SK-MEL-5 (cell line): ENCODE results near the gene UGCG. TPM values are rescaled to one million over a fixed set of nuclear protein-coding genes. Genes with fewer than 3 reads are reported as not detected.

ENCODE experiments used
- DNase-seq: peaks from one replicate; pipeline ENCODE4 v3.0.0-alpha.2; 2016; ENCODE audit warnings: low read depth, low spot score
- in situ Hi-C: cut with HindIII; loops from 2 replicates; pipeline ENCODE4 v1.10.0; 2016; ENCODE audit warnings: low sequenced_read_pairs, high pct_unique_total_duplicates, low pct_unique_long_range_greater_than_20kb
- total RNA-seq: library from RNA; depleted of rRNA; stranded (reverse); fragments of >200 nt; shearing (Covaris generic); gene quantifications from 2 replicates; pipeline ENCODE4 v1.2.3, GENCODE V29; 2014

UGCG gene
- total RNA-seq, 1 experiment from 2014 or later: 329 TPM

DNA sequence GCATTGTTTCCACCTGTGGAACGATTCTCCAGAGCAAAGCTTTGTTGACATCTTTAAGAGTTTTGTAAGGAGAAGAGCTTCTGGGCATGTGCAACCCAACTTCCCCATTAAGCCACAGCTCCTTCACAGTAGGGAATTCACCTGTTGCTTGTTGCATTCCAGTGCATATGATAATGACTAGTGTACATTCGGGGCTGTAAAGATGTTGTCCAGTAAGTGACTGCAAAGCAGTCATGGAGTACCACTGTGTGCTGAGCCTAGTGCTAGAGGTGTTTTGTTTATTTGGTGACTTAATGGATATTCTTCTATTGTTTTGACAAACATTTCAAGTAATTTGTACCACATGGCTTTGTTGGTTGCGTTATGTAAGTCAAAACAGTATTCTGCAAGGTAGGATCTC, 12.8 kb downstream of the UGCG start:
- in situ Hi-C loops: no loop called here
- DNase-seq: peak; percentile 7

DNA sequence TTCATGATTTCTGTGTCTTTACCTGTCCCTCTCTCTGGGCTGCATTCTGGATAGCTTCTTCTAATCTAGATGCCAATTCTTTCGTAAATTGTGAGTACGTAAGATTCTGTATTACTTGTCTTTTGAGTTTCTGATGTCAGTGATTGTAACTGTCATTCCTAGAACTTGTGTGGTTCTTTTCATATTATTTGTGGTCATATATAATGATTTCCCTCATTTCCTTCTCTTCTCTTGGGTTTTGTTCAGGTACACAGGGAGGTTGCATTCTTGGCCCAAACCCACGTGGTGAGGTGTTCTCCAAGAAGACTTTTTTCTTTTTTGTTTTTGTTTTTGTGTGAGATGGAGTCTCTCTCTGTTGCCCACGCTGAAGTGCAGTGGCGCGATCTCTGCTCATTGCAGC, 13.8 kb downstream of the UGCG start:
- DNase-seq: no peak
- in situ Hi-C loops: no loop called here

DNA sequence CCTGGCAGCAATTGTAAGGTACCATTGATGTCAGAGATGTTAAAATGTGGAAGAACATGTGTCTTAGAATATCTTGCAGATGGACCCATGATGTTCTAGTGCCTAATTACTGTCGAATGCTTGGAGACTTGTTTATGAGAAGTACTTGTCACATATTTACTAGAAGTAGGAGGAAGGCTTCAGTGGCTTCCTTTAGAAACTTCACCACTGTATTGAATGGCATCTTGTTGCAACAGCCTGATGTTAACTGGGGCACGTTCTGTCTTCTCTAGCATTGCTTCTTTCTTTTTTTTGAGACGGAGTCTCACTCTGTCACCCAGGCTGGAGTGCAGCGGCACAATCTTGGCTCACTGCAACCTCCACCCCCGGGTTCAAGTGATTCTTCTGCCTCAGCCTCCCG, 16.5 kb downstream of the UGCG start:
- no peak for DNase-seq
- in situ Hi-C loops: no loop called here

DNA sequence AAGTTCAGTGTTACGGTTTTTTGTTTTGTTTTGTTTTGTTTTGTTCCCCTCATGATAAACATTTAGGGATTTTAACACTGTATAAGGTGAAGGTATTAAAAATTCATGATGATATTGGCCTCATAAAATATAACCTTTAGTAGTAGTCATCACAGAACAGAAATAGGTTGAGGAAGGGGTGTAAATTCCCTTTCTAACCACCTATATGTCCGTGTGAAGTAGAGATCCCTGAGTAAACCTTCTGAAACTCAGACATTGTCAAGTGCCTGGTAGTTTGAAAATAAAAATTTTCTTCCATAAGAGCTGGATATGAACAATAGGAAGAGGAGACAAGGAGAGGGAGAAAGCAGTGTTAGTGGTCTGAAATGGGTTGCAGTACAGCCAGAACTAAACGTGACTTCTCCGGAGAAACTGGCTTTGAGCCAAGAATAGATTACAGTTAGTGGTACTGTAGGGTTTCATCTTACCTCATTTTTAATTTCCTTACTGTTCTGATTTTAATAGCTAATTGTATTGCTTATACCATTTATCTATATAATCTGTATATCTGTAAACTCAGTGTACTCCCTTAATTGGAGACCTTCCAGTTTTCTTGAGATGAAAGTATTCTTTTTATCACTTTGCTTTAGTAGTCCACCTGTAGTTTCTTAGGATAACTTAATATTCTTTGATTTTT, 18.3 kb downstream of the UGCG start:
- in situ Hi-C loops: no loop called here

DNA sequence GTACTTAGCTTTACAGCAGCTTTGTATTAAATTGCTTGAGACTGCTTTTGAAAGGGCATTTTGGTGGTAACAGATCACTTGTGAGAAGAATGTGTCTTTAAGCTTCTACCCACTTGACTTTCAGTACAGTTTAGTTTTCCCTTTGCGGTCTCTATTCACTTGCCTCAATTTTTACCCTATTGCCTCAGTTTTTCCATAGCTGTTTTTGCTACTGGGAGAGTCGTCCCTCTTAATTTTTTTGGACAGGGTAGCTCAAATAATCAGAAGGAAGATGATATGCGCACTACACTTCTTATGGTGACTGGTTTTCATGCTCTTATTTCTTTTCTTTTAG, 18.8 kb downstream of the UGCG start:
- in situ Hi-C loops: no loop called here
- no peak for DNase-seq

More for the DNA sequence above, 18.3 kb downstream of the UGCG start:
- DNase-seq: peak; percentile 67

DNA sequence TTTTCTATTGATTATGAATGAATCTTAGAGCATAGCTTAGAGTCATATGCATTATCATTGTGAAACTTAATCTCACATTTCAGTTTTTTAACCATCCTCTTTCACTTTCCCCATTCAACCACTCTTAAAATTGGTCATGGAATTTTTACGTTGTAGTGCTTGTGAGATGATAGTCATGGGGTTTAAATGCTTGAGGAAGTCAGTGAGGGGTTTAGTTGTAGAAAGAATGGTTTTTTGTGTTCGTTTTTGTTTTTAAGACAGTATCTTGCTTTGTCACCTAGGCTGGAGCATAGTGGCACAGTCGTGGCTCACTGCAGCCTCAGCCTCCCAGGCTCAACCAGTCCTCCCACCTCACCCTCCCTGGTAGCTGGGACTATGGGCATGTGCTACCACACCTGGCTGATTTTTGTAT, 19.6 kb downstream of the UGCG start:
- DNase-seq: peak; percentile 93
- in situ Hi-C loops: no loop called here

DNA sequence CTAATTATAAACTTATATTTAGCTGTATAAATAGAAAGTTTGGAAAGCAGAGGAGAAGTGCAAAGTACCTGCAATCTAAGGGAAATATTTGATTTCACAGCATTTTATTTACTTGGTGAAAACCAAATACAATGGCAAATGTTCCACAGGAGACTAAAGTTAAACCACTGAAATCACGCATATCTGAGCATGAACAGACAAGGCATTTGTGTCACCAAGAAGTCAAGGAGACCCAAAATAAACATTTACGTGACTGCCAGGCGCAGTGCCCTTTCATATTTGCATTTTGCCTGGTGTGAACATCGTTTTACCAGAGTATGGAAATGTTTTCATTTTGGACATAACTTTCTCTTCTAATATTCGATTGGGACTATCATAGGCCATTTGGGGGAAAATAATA, 20.6 kb downstream of the UGCG start:
- DNase-seq: no peak
- in situ Hi-C loops: no loop called here

DNA sequence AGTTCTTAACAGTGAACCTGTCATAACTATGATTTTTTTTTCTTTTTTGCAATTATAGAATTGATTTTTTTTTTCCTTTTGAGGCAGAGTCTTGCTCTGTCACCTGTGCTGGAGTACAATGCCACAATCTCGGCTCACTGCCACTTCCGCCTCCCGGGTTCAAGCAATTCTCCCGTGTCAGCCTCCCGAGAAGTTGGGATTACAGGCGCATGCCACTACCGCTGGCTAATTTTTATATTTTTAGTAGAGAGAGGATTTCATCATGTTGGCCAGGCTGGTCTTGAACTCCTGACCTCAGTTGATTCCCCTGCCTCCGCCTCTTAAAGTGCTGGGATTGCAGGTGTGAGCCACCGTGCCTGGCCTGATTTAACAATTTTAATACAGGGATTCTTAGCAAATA, 21.4 kb downstream of the UGCG start:
- no peak for DNase-seq
- in situ Hi-C loops: no loop called here

DNA sequence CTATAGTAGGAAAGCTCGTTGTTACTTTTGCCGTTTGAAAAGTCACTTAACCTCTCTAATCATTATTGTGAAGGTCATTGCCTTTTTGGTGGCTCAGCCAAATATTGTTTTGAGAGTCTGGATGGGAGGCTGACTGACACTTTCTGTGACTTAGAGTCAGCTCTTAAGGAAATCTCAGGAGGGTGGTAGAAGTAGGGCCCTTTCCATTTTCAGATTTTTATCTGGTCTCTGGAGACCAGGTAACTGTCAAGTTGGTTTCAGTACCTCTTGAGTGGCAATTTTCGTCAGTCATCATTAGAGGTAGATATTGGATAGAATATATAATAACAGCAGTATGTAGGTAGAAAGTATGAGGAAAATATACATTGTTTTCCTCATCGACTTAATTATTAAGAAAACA, 23.3 kb downstream of the UGCG start:
- no peak for DNase-seq
- in situ Hi-C loops: no loop called here

DNA sequence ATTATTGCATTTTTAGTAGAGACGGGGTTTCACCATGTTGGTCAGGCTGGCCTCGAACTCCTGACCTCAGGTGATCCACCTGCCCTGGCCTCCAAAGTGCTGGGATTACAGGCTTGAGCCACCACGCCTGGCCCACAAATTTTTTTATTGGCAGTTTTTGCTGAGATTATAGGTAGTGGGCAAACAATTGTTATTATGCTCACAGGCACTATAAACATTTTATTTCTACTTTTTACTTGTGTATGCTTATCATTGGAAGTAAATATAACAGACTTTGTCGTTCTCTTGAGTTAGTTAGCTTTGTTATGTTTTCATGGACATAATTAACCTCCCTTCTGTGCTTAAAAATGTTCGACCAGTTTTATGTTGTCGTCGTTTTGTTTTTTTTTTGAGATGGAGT, 23.9 kb downstream of the UGCG start:
- DNase-seq: no peak
- in situ Hi-C loops: no loop called here

DNA sequence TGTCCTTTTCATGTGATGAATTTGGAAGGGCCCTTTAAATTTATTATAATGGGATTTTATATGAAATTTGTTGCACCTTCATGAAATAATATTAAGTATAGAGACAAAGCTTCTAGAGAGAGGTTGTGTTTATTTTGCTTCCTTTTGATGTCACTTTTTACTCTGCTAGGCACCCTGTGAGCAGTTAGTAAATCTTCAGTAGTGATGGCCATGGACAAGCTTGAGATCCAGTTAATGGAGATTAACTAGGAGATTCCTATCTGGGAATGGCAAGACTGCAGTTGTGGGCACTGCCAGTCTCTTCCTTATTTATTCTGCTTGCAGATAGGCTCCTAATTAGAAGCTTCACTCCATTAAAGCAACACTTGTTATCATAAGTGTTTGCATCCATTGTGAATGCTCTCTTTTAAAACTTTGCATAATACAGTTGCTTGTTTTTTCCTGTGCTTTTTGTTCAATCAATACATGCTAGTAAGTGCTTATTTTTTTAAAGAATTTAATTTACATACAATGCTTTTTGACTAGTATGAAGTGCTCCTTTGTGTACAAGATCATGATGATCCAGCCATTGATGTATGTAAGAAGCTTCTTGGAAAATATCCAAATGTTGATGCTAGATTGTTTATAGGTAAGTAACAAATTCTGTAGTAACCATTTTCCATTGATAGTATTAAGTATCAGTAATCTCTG, 25.9 kb downstream of the UGCG start:
- DNase-seq: peak; percentile 56
- in situ Hi-C loops: no loop called here

DNA sequence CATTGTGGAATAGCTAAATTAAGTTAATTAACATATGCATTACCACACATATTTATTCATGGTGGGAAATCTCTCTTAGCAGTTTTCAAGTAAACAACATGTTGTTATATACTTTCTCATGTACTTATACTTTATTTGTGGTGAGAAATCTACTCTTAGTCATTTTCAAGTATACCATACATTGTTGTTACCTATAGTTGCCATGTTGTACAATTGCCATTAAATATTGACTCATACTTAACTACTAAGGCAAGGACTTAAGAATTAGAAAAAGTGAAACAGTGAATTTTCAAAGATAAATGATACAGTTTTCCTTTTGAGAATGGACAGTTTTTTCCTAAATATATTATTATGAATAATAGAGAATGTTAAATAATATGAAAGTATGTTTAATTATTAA, 27.7 kb downstream of the UGCG start:
- in situ Hi-C loops: no loop called here
- no peak for DNase-seq

DNA sequence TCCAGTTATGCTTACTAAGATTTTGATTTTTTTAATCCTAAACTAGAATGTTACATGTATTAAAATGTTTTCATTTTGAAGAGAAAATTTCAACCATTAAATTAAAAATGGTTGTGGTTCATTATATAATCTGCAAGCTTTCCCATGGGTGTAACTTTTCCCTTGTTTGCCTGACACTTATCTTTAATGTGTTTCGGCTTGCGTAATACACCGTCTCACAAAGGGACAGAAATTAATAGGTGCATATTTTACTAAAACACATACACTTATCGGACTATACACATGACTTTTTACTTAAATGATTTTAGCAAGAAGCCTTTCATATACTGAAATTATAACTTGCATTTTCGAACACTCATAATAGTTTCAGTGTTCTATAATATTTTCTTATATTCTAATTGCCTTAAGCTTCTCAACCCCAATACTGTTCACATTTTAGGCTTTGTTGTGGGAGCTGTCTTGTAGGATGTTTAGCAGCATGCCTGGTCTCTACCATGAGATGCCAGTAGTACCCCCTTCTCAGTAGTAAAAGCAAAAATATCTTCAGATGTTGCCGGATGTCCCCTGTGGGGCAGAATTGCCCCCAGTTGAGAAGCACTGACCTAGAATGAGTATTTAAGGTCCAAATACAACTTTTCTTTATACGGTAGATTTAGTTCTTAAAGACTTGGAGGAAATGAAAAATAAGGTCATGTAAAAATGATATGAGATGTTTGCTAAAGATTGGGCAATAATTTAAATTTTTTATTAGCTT, 28.6 kb downstream of the UGCG start:
- no peak for DNase-seq
- in situ Hi-C loops: loop anchor here (25.0 kb wide), 1 partner anchor 137 kb away; no protein-coding TSS in a partner anchor

DNA sequence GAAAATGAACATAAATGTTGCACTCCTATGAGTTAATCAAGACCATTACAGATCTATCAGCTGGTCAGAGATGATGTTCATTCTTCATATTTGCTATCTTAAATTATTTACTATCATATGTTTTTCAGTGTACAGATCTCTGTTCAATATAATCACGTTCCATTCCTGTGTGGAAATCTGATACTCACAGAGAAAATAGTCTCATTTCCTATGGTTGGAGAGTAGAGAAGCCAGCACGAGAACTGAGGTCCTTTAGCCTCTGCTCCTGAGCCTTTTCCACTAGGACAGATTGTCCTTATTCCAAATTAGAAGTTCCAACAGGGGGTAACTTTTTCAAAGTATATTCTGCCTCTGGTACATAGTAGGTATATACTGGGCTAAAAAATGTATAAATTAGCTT, 29.2 kb downstream of the UGCG start:
- in situ Hi-C loops: loop anchor here (25.0 kb wide), 1 partner anchor 137 kb away; no protein-coding TSS in a partner anchor

DNA sequence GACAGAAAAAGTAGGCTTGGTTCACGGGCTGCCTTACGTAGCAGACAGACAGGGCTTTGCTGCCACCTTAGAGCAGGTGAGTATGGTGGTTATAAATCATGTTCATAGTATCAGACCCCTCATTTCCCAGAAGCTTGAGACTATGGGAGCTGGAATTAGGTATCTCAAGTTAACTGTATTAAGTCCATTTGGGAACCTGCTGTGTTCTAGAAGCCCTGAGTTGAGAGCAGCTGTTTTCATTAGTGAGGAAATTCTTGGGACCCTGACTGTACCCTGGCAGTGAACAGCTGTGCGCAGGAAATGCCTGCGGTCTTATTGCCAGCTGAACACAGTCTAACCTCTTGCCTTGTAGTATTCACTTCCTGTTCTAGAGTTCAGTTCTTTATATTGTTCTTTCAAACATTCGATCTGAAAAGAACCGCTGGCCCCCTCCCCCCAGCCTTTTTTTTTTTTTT, 29.8 kb downstream of the UGCG start:
- in situ Hi-C loops: loop anchor here (25.0 kb wide), 1 partner anchor 136 kb away; no protein-coding TSS in a partner anchor
- peak; percentile 82 for DNase-seq

More for the DNA sequence above, 29.2 kb downstream of the UGCG start:
- no peak for DNase-seq

DNA sequence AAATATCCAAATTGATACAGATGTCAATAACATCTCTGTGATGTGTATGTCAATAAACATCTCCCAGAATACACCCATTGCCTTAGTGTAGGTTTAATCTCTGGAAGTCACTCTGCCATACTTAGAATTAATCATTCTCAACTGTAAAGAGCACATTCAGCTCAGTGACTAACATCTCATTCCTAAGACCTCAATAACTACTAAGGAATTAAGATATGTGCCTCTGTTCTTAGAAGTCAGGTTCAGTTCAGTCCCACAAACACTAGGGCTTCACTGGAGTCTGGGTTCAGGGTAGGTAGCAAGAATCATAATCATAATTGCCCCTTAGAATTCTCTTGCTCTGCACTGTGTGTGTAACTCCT, 31.7 kb downstream of the UGCG start:
- DNase-seq: no peak

DNA sequence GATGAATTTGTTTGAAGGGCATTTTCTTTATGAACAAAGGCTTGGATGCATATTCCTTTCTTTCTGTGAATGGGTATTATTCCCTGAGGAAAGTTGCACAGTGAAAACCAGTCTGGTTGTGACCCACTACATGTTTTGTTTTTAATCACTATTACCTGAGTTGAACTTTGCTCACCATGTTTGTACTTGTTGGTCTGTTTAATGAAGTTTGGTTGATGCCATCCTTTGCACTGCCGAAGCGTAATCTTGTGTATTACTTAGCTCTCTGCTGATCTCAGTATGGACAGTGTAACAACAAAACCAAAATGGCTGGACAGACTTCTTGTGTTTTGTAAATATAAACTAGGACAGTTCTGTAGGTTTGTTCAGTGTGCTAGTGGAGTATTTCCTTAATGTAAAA, 38.1 kb downstream of the UGCG start:
- in situ Hi-C loops: loop anchor here (25.0 kb wide), 1 partner anchor 128 kb away; no protein-coding TSS in a partner anchor
- no peak for DNase-seq

More for the DNA sequence above, 31.7 kb downstream of the UGCG start:
- in situ Hi-C loops: loop anchor here (25.0 kb wide), 1 partner anchor 134 kb away; no protein-coding TSS in a partner anchor

DNA sequence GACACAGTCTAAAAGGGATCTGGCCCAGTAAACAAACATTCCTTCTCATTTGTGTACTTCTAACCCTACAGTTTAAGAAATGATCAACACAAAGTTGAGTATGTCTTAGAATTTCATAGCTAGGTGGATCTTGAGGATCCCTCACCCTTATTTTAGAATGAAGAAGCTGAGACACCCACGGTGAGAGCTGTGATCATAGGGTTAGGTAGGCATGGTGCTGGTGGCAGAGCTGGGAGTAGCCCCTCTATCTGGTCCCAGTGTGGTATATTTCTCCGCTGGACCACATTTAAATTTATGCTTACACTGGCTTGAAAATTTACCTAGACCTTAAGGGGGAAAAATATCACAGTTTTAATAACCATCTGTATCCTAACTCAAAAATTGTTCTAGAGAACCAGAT, 39.8 kb downstream of the UGCG start:
- in situ Hi-C loops: loop anchor here (25.0 kb wide), 1 partner anchor 126 kb away; no protein-coding TSS in a partner anchor
- no peak for DNase-seq
